Skeletal muscle satellite cell (primary cell): Measurements from ENCODE around the gene UTRN.

Source experiments
- H3K27me3 ChIP-seq: 2 replicates; pipeline ENCODE4 v1.7.0; 2013; ENCODE audit warnings: low read length; ENCODE audit not compliant: control insufficient read depth, insufficient read depth
- H3K36me3 ChIP-seq: 2 replicates; pipeline ENCODE4 v1.7.0; 2013; ENCODE audit warnings: mild to moderate bottlenecking, control low read depth, low read length; ENCODE audit not compliant: insufficient read depth
- H3K4me1 ChIP-seq: 2 replicates; pipeline ENCODE4 v1.7.0; 2013; ENCODE audit warnings: low read length; ENCODE audit not compliant: control insufficient read depth, insufficient read depth
- H3K4me2 ChIP-seq: 2 replicates; pipeline ENCODE4 v1.7.0; 2013; ENCODE audit warnings: mild to moderate bottlenecking, low read length
- H3K4me3 ChIP-seq: 2 replicates; pipeline ENCODE4 v1.7.0; 2013; ENCODE audit warnings: low read length
- H3K9ac ChIP-seq: 2 replicates; pipeline ENCODE4 v1.7.0; 2013; ENCODE audit warnings: mild to moderate bottlenecking, low read depth, low read length, moderate library complexity
- H3K9me3 ChIP-seq: replicated peaks from 2 replicates; pipeline ENCODE4 v1.7.0; 2013; ENCODE audit warnings: mild to moderate bottlenecking, control low read depth, low read length

The UTRN gene

GRCh38 chr6:144298194-144298593 is 13.1 kb downstream of the UTRN start:
- no peak overlapping the region for H3K4me2 ChIP-seq
- peaks cover 23% of the 10 kb centered on the region for H3K36me3 ChIP-seq
- no peak overlapping the region for H3K4me3 ChIP-seq
- H3K9ac ChIP-seq, result no peak overlapping the region
- no peaks in the 10 kb centered on the region for H3K27me3 ChIP-seq
- peaks cover 22% of the 10 kb centered on the region for H3K4me1 ChIP-seq
- no peaks in the 10 kb centered on the region for H3K9me3 ChIP-seq

- H3K4me1 ChIP-seq, result peaks cover 16% of the 10 kb centered on the region
- no peak overlapping the region for H3K4me2 ChIP-seq
- H3K27me3 ChIP-seq, result no peaks in the 10 kb centered on the region
- no peak overlapping the region for H3K4me3 ChIP-seq
- H3K9me3 ChIP-seq, result no peaks in the 10 kb centered on the region
- no peak overlapping the region for H3K9ac ChIP-seq
- peaks cover 23% of the 10 kb centered on the region for H3K36me3 ChIP-seq
These were observed 13.8 kb downstream of the UTRN start for GRCh38 chr6:144298916-144299315.

GRCh38 chr6:144302701-144303372 is 17.7 kb downstream of the UTRN start:
- Histone ChIP-seq H3K4me3 (no peak overlapping the region), H3K4me1 (peaks cover 12% of the 10 kb centered on the region), H3K27me3 (no peaks in the 10 kb centered on the region), H3K9me3 (no peaks in the 10 kb centered on the region), H3K4me2 (no peak overlapping the region), H3K36me3 (peaks cover 9% of the 10 kb centered on the region), H3K9ac (no peak overlapping the region)

GRCh38 chr6:144304223-144304848 is 19.2 kb downstream of the UTRN start:
- peaks cover 12% of the 10 kb centered on the region for H3K4me1 ChIP-seq
- no peak overlapping the region for H3K4me3 ChIP-seq
- H3K9me3 ChIP-seq, result no peaks in the 10 kb centered on the region
- no peak overlapping the region for H3K4me2 ChIP-seq
- no peak overlapping the region for H3K9ac ChIP-seq
- H3K27me3 ChIP-seq, result no peaks in the 10 kb centered on the region
- H3K36me3 ChIP-seq, result peaks cover 14% of the 10 kb centered on the region

- Histone ChIP-seq H3K9ac (no peak overlapping the region), H3K4me3 (no peak overlapping the region), H3K36me3 (peaks cover 20% of the 10 kb centered on the region), H3K27me3 (no peaks in the 10 kb centered on the region), H3K4me1 (peaks cover 12% of the 10 kb centered on the region), H3K9me3 (no peaks in the 10 kb centered on the region), H3K4me2 (peak overlapping the region; percentile 59)
These were observed 20.4 kb downstream of the UTRN start for GRCh38 chr6:144305567-144305966.

GRCh38 chr6:144305985-144306384 is 20.9 kb downstream of the UTRN start:
- peak overlapping the region; percentile 13 for H3K4me3 ChIP-seq

GRCh38 chr6:144307880-144308279 is 22.7 kb downstream of the UTRN start:
- peaks cover 15% of the 10 kb centered on the region for H3K36me3 ChIP-seq
- H3K9me3 ChIP-seq, result no peaks in the 10 kb centered on the region
- H3K9ac ChIP-seq, result no peak overlapping the region
- H3K4me2 ChIP-seq, result no peak overlapping the region
- peaks cover 12% of the 10 kb centered on the region for H3K4me1 ChIP-seq
- no peak overlapping the region for H3K4me3 ChIP-seq
- H3K27me3 ChIP-seq, result no peaks in the 10 kb centered on the region

More at GRCh38 chr6:144305985-144306384, 20.9 kb downstream of the UTRN start:
- no peaks in the 10 kb centered on the region for H3K27me3 ChIP-seq
- H3K4me2 ChIP-seq, result peak overlapping the region; percentile 59
- peaks cover 20% of the 10 kb centered on the region for H3K36me3 ChIP-seq
- H3K4me1 ChIP-seq, result peaks cover 12% of the 10 kb centered on the region
- H3K9ac ChIP-seq, result peak overlapping the region; percentile 8
- no peaks in the 10 kb centered on the region for H3K9me3 ChIP-seq

- no peaks in the 10 kb centered on the region for H3K27me3 ChIP-seq
- H3K36me3 ChIP-seq, result peaks cover 15% of the 10 kb centered on the region
- no peak overlapping the region for H3K9ac ChIP-seq
- no peak overlapping the region for H3K4me3 ChIP-seq
- peaks cover 20% of the 10 kb centered on the region for H3K4me1 ChIP-seq
- no peaks in the 10 kb centered on the region for H3K9me3 ChIP-seq
- H3K4me2 ChIP-seq, result no peak overlapping the region
These were observed 25.6 kb downstream of the UTRN start for GRCh38 chr6:144310765-144311164.

- H3K9me3 ChIP-seq, result no peaks in the 10 kb centered on the region
- H3K4me2 ChIP-seq, result no peak overlapping the region
- peaks cover 14% of the 10 kb centered on the region for H3K4me1 ChIP-seq
- H3K27me3 ChIP-seq, result no peaks in the 10 kb centered on the region
- no peak overlapping the region for H3K9ac ChIP-seq
- H3K36me3 ChIP-seq, result peaks cover 15% of the 10 kb centered on the region
- H3K4me3 ChIP-seq, result no peak overlapping the region
These were observed 26.2 kb downstream of the UTRN start for GRCh38 chr6:144311361-144311760.

- peaks cover 9% of the 10 kb centered on the region for H3K36me3 ChIP-seq
- H3K9me3 ChIP-seq, result no peaks in the 10 kb centered on the region
- H3K4me3 ChIP-seq, result no peak overlapping the region
- no peak overlapping the region for H3K9ac ChIP-seq
- H3K4me1 ChIP-seq, result peaks cover 17% of the 10 kb centered on the region
- H3K4me2 ChIP-seq, result no peak overlapping the region
- no peaks in the 10 kb centered on the region for H3K27me3 ChIP-seq
These were observed 28.9 kb downstream of the UTRN start for GRCh38 chr6:144314003-144314485.

GRCh38 chr6:144314562-144314961 is 29.4 kb downstream of the UTRN start:
- no peaks in the 10 kb centered on the region for H3K27me3 ChIP-seq
- no peak overlapping the region for H3K4me3 ChIP-seq
- H3K9ac ChIP-seq, result no peak overlapping the region
- no peak overlapping the region for H3K4me2 ChIP-seq
- peaks cover 17% of the 10 kb centered on the region for H3K4me1 ChIP-seq
- no peaks in the 10 kb centered on the region for H3K9me3 ChIP-seq
- H3K36me3 ChIP-seq, result peaks cover 4% of the 10 kb centered on the region
